NAMALWA (cell line): Measurements from ENCODE around the gene ARMH1.
"Not testable (repeated sequence)": the region's sequence is repeated elsewhere in the genome, so short reads cannot be mapped to it uniquely, and the experiment has no call there.

Experiments used
- DNase-seq: peaks from one replicate; pipeline ENCODE4 v3.0.0-alpha.2; 2015; ENCODE audit warnings: low spot score

Gene ARMH1

GRCh38 chr1:44723064-44723463 lies 48.5 kb downstream of the ARMH1 start:
- DNase-seq, result no peak

- DNase-seq, result peak; percentile 82
Measured at GRCh38 chr1:44723496-44724295, 49.2 kb downstream of the ARMH1 start.

- DNase-seq, result no peak
Measured at GRCh38 chr1:44724296-44724954, 49.9 kb downstream of the ARMH1 start.

- no peak for DNase-seq
Measured at GRCh38 chr1:44724955-44725698, 50.6 kb downstream of the ARMH1 start.

GRCh38 chr1:44730741-44731512 lies 56.4 kb downstream of the ARMH1 start, which contains the start of gene RNU5D-1:
Gene RNU5D-1, minus strand, starts transcription at chr1:44731170.
- DNase-seq, result peak; percentile 97

- no peak for DNase-seq
Measured at GRCh38 chr1:44733365-44733764, 58.9 kb downstream of the ARMH1 start.

GRCh38 chr1:44733784-44734183 lies 59.3 kb downstream of the ARMH1 start:
- no peak for DNase-seq

GRCh38 chr1:44735992-44736391 lies 61.5 kb downstream of the ARMH1 start:
- no peak for DNase-seq

GRCh38 chr1:44738953-44739306 lies 64.4 kb downstream of the ARMH1 start:
- not testable (repeated sequence) for DNase-seq

GRCh38 chr1:44739307-44740178 lies 65.0 kb downstream of the ARMH1 start, which contains the start of gene KIF2C:
Gene KIF2C, plus strand, starts transcription at chr1:44739837. Its CDS starts 96 bp downstream, at chr1:44739933.
- DNase-seq, result peak; percentile 98

GRCh38 chr1:44740179-44740617 lies 65.7 kb downstream of the ARMH1 start:
- peak; percentile 45 for DNase-seq

- no peak for DNase-seq
Measured at GRCh38 chr1:44743211-44743610, 68.7 kb downstream of the ARMH1 start.

GRCh38 chr1:44747878-44748277 lies 73.4 kb downstream of the ARMH1 start:
- no peak for DNase-seq

- no peak for DNase-seq
Measured at GRCh38 chr1:44757420-44757819, 82.9 kb downstream of the ARMH1 start.

GRCh38 chr1:44759077-44759476 lies 84.6 kb downstream of the ARMH1 start:
- no peak for DNase-seq

GRCh38 chr1:44760876-44761275 lies 86.4 kb downstream of the ARMH1 start:
- no peak for DNase-seq

GRCh38 chr1:44766421-44766820 lies 91.9 kb downstream of the ARMH1 start:
- not testable (repeated sequence) for DNase-seq
